ENCODE results near the gene CUEDC2.
A peak's percentile ranks its signal among the peaks of the same experiment; 100 is the strongest.

Gene CUEDC2

GRCh38 chr10:102450124-102450373, 17.7 kb upstream of the CUEDC2 start (continued):
- TF ChIP-seq TCF7L2 (IDR thresholded peaks at IDR 0.05; ENCODE audit: borderline replicate concordance, low read depth, low read length) (no peak), SP2 (tag by site-specific recombination; IDR thresholded peaks at IDR 0.05) (no peak), ZBTB20 (tag by site-specific recombination; IDR thresholded peaks at IDR 0.05) (0 out of 2 replicates have a peak, but pooled peaks have one; percentile 15), KLF8 (tag by site-specific recombination; IDR thresholded peaks at IDR 0.05) (peak; percentile 23; the same call in 1 of the 2 replicates), ZSCAN4 (tag by site-specific recombination; IDR thresholded peaks at IDR 0.05) (peak; percentile 49; the same call in 1 of the 2 replicates), ZNF2 (tag by site-specific recombination; IDR thresholded peaks at IDR 0.05) (peak; percentile 21; the same call in 1 of the 2 replicates), ZNF843 (tag by site-specific recombination; IDR thresholded peaks at IDR 0.05) (no peak), ZNF76 (tag by site-specific recombination; IDR thresholded peaks at IDR 0.05; ENCODE audit: borderline replicate concordance, low read depth) (peak; percentile 44; the same call in 1 of the 2 replicates), HOXA7 (CRISPR knock-in tag; IDR thresholded peaks at IDR 0.05; ENCODE audit: borderline replicate concordance) (no peak), ZNF704 (tag by site-specific recombination; IDR thresholded peaks at IDR 0.05) (0 out of 2 replicates have a peak, but pooled peaks have one; percentile 9), SP7 (tag by site-specific recombination; IDR thresholded peaks at IDR 0.05) (0 out of 2 replicates have a peak, but pooled peaks have one; percentile 50), MEIS1 (CRISPR knock-in tag; IDR thresholded peaks at IDR 0.05; ENCODE audit: borderline replicate concordance) (no peak), ZNF521 (tag by site-specific recombination; IDR thresholded peaks at IDR 0.05) (no peak), ZXDB (tag by site-specific recombination; IDR thresholded peaks at IDR 0.05) (peak; percentile 41), ZBTB7A (tag by site-specific recombination; IDR thresholded peaks at IDR 0.05; ENCODE audit: low read depth) (0 out of 2 replicates have a peak, but pooled peaks have one; percentile 32), GLIS2 (tag by site-specific recombination; IDR thresholded peaks at IDR 0.05) (0 out of 2 replicates have a peak, but pooled peaks have one; percentile 5), TSHZ1 (tag by site-specific recombination; IDR thresholded peaks at IDR 0.05; ENCODE audit: borderline replicate concordance) (no peak), ZNF623 (tag by site-specific recombination; IDR thresholded peaks at IDR 0.05) (no peak), ZNF624 (tag by site-specific recombination; IDR thresholded peaks at IDR 0.05) (no peak)

DNA sequence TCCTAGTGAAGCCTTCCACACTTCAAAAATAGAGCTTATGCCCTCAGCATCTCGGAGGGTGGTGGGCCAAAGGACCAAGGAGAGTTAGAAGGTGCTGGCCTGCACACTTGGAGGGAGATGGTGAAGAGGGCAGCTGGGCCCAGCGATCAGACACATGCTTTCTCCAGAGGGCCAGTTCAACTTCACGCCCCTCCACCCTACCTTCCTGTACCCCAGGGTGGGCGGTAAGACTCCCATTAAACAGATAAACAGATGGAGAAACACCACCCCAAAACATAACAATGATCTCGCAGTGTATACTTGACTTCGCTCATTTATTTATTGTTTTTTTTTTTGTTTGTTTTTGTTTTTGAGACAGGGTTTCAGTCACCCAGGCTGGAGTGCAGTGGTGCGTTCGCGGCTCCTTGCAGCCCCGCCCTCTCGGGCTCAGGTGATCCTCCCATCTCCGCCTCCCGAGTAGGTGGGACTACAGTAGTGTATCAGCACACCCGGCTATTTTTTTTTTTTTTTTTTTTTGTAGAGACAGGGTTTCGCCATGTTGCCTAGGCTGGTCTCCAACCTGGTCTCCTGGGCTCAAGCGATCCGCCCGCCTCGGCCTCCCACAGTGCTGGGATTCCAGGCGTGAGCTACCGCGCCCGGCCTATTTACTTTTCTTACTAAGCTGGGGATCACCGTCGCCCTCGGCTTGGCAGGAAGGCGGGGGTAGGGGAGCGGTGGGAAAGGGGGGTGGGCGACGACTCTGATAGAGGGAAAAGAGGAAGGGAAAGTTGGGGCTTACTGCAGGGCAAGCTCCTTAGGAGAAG, 17.1 kb upstream of the CUEDC2 start:
- Histone ChIP-seq H3K36me3 (ENCODE audit: control insufficient read depth in 2 of 2, insufficient read depth in 1 of 2, low read length in 2 of 2) (peaks cover 14 to 22% of the 10 kb centered on the region in 2 experiments; a peak in 2 of 3 replicates), H3K9me3 (ENCODE audit: control insufficient read depth, insufficient read depth, low read depth, low read length) (no peaks in the 10 kb centered on the region), H3K4me3 (ENCODE audit: low read depth, low read length) (peak overlapping the region; percentile 73), H3K27ac (ENCODE audit: extremely low read depth, low read depth, low read length) (peak overlapping the region; percentile 97), H3K4me1 (ENCODE audit: control insufficient read depth, insufficient read depth, low read length) (peaks cover 5% of the 10 kb centered on the region)
- ChIA-PET POLR2A (interaction anchor here (0.7 to 5.3 kb wide), 10 partner anchors 9 to 250 kb away, joined by 4 to 60 read pairs (median 10); partner anchors contain the start of genes CUEDC2 and FBXL15), CTCF (interaction anchor here (0.5 to 2.2 kb wide), 5 partner anchors 27 to 135 kb away, joined by 3 to 16 read pairs (median 4); no protein-coding TSS in a partner anchor)
- TF ChIP-seq ZBTB8A (tag by site-specific recombination; IDR thresholded peaks at IDR 0.05) (no peak), ZNF138 (tag by site-specific recombination; IDR thresholded peaks at IDR 0.05; ENCODE audit: borderline replicate concordance) (no peak), ZNF214 (tag by site-specific recombination; IDR thresholded peaks at IDR 0.05; ENCODE audit: borderline replicate concordance) (no peak), PRDM10 (tag by site-specific recombination; IDR thresholded peaks at IDR 0.05) (peak; percentile 95), ZNF423 (tag by site-specific recombination; IDR thresholded peaks at IDR 0.05) (no peak)
- TF ChIP-seq, protein P1, sequence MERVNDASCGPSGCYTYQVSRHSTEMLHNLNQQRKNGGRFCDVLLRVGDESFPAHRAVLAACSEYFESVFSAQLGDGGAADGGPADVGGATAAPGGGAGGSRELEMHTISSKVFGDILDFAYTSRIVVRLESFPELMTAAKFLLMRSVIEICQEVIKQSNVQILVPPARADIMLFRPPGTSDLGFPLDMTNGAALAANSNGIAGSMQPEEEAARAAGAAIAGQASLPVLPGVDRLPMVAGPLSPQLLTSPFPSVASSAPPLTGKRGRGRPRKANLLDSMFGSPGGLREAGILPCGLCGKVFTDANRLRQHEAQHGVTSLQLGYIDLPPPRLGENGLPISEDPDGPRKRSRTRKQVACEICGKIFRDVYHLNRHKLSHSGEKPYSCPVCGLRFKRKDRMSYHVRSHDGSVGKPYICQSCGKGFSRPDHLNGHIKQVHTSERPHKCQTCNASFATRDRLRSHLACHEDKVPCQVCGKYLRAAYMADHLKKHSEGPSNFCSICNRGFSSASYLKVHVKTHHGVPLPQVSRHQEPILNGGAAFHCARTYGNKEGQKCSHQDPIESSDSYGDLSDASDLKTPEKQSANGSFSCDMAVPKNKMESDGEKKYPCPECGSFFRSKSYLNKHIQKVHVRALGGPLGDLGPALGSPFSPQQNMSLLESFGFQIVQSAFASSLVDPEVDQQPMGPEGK (tag by site-specific recombination; IDR thresholded peaks at IDR 0.05), result 0 out of 2 replicates have a peak, but pooled peaks have one; percentile 43
